GM19099 (cell line): ENCODE results near the gene TIGIT.

Experiments used
- POLR2A ChIP-seq: IDR thresholded peaks from 3 replicates; pipeline ENCODE4 v1.6.1; 2011; ENCODE audit warnings: low read depth; ENCODE audit not compliant: insufficient read length; ENCODE audit errors: extremely low read depth

TIGIT gene

GRCh38 chr3:114307222-114307830, 13.5 kb downstream of the TIGIT start:
- no peak for TF ChIP-seq POLR2A

DNA sequence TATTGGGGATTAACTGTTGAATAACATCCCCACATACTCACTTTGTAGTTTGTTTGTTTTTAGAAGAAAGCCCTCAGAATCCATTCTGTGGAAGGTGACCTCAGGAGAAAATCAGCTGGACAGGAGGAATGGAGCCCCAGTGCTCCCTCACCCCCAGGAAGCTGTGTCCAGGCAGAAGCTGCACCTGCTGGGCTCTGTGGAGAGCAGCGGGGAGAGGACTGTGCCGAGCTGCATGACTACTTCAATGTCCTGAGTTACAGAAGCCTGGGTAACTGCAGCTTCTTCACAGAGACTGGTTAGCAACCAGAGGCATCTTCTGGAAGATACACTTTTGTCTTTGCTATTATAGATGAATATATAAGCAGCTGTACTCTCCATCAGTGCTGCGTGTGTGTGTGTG, 14.0 kb downstream of the TIGIT start:
- no peak for TF ChIP-seq POLR2A

DNA sequence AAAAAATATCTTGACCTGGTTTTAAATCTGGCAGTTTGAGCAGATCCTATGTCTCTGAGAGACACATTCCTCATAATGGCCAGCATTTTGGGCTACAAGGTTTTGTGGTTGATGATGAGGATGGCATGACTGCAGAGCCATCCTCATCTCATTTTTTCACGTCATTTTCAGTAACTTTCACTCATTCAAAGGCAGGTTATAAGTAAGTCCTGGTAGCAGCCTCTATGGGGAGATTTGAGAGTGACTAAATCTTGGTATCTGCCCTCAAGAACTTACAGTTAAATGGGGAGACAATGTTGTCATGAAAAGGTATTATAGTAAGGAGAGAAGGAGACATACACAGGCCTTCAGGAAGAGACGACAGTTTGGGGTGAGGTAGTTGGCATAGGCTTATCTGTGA, 14.5 kb downstream of the TIGIT start:
- no peak for TF ChIP-seq POLR2A

- TF ChIP-seq POLR2A, result peak; percentile 36
Observed at GRCh38 chr3:114308830-114309229, 15.0 kb downstream of the TIGIT start.

DNA sequence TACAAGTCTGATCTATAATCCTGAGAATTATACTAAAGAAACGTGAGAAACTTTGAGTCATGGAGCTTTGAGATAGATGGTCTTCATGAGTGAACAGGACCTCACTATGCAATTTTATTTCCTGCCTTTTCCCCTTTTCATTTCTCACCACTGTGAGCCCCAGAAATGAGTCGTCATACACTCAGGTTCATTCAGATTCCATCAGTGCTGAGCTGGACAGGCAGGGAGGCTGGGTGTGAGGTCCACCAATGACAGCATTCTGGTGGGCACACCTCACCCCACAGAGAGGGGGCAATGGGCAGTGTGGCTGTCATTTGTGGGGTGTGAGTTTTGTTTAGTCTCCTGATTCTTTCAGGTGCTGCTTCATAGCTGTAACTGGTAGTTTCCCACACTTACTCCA, 16.9 kb downstream of the TIGIT start:
- TF ChIP-seq POLR2A, result no peak

DNA sequence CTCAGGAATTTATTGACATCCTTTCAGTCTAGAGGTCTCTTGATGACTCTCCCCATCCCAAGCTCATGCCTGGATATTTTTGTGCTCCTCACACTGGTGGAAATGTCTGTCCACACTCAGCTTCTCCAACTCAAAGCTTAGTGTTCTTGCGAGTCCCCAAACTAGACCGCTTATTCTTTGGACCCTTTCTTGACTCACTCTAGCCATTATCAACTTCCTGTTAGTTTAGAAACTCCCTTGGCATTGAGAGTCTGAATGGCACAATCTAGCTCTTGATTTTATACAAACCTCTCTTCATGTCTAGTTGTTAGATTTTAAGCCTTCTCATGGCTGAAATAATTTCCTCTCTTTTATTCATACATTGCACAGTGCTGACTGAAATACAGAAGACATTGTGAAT, 19.6 kb downstream of the TIGIT start:
- TF ChIP-seq POLR2A, result no peak

DNA sequence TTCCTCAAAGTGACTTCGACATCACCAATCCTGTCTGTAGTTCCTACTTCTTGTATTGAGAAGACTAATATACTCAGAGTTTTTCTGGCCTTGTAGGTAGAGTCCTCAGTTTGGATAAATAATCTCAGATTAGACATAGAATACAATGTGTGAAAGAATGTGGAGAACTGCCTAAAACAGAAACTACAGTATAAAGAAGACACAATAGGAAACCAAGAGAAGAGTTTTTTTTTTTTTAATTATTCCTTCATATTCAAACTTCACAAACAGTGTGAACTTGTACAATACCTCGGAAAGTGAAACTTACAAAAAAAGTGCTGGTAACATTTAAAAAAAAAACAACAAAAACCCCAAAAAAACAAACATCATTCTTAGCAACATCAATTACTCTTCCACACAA, 20.5 kb downstream of the TIGIT start:
- no peak for TF ChIP-seq POLR2A

- TF ChIP-seq POLR2A, result no peak
Observed at GRCh38 chr3:114318295-114318694, 24.5 kb downstream of the TIGIT start.

DNA sequence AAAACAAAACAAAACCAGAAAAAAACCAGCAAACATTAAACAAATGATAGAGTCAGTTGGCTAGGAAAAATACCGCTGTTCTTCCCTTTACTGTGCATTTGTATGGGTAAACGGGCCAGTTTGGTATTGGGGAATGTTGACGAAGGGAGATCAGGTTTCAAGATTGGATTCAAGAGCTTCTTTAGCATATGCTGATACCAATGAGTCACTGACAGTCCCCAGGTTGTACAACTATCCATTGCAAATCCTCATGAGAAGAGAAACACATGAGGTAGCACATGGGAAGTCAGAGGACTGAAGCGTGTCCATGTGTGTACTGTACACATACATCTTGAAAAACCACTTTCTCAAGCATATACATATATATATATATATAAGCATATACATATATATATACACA, 25.6 kb downstream of the TIGIT start:
- no peak for TF ChIP-seq POLR2A

DNA sequence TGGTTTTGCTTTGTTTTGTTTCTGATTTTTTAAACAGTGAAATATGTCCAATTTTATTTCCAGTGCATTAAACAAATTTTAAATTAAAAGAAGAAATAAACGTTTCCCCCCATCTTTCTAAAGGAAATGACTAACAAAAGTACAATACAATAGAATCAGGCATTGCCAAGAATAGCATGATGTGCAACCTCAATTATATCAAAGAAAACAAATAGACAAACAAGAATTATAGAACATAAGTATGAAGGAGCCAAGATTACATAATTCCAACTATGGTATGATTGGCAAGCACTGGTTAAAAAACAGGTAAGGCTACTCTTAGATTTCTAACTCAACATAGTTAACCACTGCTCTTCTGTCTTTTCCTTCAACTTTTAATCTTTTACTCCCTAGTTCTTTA, 26.4 kb downstream of the TIGIT start:
- no peak for TF ChIP-seq POLR2A

DNA sequence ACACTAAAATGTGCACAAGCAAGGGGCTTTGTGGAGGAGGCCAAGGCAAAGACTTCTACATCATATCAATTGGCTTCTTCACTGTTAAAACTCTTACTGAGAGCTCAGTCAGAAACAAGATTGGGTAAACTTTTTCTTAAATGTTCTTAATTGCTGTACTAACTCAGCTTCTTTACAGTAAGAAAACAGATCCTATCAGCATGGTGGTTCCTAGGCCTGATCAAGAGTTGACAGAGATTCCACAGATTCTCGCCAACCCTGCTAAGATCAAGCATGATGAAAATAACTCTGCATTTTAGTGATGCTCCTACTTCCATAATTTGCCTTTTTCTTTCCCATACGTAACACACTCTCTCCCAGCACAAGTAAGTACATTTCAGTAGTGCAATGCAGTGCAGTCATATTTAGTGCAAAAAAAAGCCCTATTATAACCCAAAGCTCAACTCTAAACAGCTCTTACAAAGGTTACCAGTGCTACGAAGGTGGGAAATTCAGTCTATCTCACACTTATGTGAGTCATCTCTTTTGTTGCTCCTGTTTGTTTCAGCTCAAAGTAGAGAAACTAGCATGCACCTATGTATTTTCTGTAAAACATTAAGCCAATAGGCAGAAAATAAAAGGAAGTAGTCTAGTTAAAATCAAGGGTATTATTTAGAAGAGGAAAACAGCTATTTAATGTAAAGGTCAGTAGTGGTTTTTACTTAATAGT, 29.9 kb downstream of the TIGIT start:
- no peak for TF ChIP-seq POLR2A

DNA sequence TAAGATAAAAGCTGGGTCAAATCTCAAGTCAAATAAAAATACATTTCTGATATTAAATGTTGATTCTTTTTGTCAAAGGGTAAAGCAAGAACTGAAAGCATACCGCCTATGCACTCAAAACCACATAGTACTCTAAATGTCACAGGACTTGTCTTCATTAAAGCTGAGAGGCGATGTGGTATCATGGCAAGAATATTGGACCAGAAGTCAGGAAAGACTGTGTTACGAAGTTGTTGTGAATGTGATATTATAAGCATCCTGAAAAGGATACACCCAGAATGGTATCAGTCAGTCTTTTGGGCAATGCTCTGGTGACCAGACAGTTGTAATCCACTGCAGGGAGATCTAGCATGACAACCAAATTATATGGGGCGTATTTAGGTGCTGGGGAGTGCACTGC, 33.8 kb downstream of the TIGIT start:
- TF ChIP-seq POLR2A, result no peak

DNA sequence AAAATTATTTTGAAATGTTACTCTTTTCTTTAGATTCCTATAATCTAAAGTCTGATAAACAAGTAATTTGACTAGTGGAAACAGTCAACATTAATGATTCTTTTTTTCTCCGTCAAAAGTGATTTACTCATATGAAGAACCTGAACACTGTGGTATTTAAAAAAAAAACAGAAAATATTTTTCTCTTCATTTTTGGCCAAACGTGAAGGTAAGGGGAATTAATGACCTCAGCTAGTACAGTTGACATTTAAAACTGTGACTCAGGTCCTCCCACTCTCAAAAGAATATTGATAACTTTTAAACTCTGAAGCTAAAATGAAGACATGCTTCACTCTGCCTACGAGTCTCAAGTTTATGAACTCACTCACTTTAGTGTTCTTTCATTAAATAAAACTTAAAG, 34.5 kb downstream of the TIGIT start:
- no peak for TF ChIP-seq POLR2A

- no peak for TF ChIP-seq POLR2A
Observed at GRCh38 chr3:114329823-114330222, 36.0 kb downstream of the TIGIT start.

GRCh38 chr3:114331007-114331406, 37.2 kb downstream of the TIGIT start:
- no peak for TF ChIP-seq POLR2A

GRCh38 chr3:114331710-114332109, 37.9 kb downstream of the TIGIT start:
- TF ChIP-seq POLR2A, result no peak
